Body of pancreas (tissue), 4 donors: ENCODE data around the gene DHRS4L2.
"Not testable (repeated sequence)": the region's sequence is repeated elsewhere in the genome, so short reads cannot be mapped to it uniquely, and the experiment has no call there.

Experiments
- CTCF ChIP-seq, 7 experiments: fragments of 450-650 bp in 4 of 7; fragments of 200-600 bp in 3 of 7; sonication (generic) in 3 of 7; IDR thresholded peaks; one replicate each; pipeline ENCODE4 v1.5.1; 2016 to 2019; ENCODE audit warnings: antibody characterized with exemption in 7 of 7
- POLR2A ChIP-seq, 3 donors: fragments of 450-650 bp; IDR thresholded peaks; one replicate each; pipeline ENCODE4 v1.6.1; 2016; ENCODE audit warnings: antibody characterized with exemption in 3 of 3, mild to moderate bottlenecking in 2 of 3

GRCh38 chr14:24015745-24016144 lies 27.0 kb downstream of the DHRS4L2 start:
- not testable (repeated sequence) for TF ChIP-seq CTCF, POLR2A (IDR thresholded peaks at IDR 0.05)
